HEK293 (cell line): ENCODE data around the gene NFIC.

ENCODE experiments used
- CTCF ChIA-PET: fragments of 350-600 bp; formaldehyde crosslinking; extraction: SDS; loops from one replicate; lab custom pipeline; 2021; ENCODE audit warnings: antibody characterized with exemption; lab: Yijun Ruan, JAX
- POLR2A ChIA-PET: fragments of 300-600 bp; formaldehyde crosslinking; extraction: SDS; loops from one replicate; lab custom pipeline; 2020; ENCODE audit warnings: antibody characterized with exemption, inconsistent platforms; lab: Yijun Ruan, JAX
- H3K27ac ChIP-seq: fragments of 200-500 bp; sonication (Bioruptor generic); 2 replicates; pipeline ENCODE4 v1.5.1; 2014; ENCODE audit warnings: low read depth, low read length, control low read depth, inconsistent platforms; ENCODE audit errors: extremely low read depth
- H3K36me3 ChIP-seq, 2 experiments: fragments of 200-500 bp in 1 of 2; sonication (Bioruptor generic) in 1 of 2; 1 replicate in 1 of 2; 2 replicates in 1 of 2; pipeline ENCODE4 v1.5.1; 2014 to 2017; ENCODE audit warnings: inconsistent platforms in 2 of 2, low read length in 2 of 2; ENCODE audit not compliant: control insufficient read depth in 2 of 2, insufficient read depth in 1 of 2
- H3K4me1 ChIP-seq: fragments of 200-500 bp; sonication (Bioruptor generic); 2 replicates; pipeline ENCODE4 v1.5.1; 2014; ENCODE audit warnings: mild to moderate bottlenecking, low read length, inconsistent platforms; ENCODE audit not compliant: control insufficient read depth, insufficient read depth
- H3K4me3 ChIP-seq: 2 replicates; pipeline ENCODE4 v1.5.1; 2011; ENCODE audit warnings: low read depth, mild to moderate bottlenecking, control low read depth, low read length, moderate library complexity
- H3K9me3 ChIP-seq: fragments of 200-500 bp; sonication (Bioruptor generic); 2 replicates; pipeline ENCODE4 v1.5.1; 2014; ENCODE audit warnings: low read depth, low read length, inconsistent platforms; ENCODE audit not compliant: control insufficient read depth, insufficient read depth
- GLIS2 ChIP-seq: fragments of 450-650 bp; formaldehyde crosslinking; IDR thresholded peaks from 2 replicates; pipeline ENCODE4 v1.5.1; 2016; ENCODE audit warnings: missing biosample characterization, missing genetic modification characterization
- ZNF10 ChIP-seq: fragments of 450-650 bp; formaldehyde crosslinking; IDR thresholded peaks from 2 replicates; pipeline ENCODE4 v1.5.1; 2017; ENCODE audit warnings: missing biosample characterization, missing genetic modification characterization
- ZNF174 ChIP-seq: fragments of 450-650 bp; formaldehyde crosslinking; IDR thresholded peaks from 2 replicates; pipeline ENCODE4 v1.5.0; 2017; ENCODE audit warnings: missing biosample characterization, mild to moderate bottlenecking, missing genetic modification characterization
- ZNF292 ChIP-seq: fragments of 450-650 bp; formaldehyde crosslinking; IDR thresholded peaks from 2 replicates; pipeline ENCODE4 v1.5.1; 2016; ENCODE audit warnings: low read depth, missing biosample characterization, missing genetic modification characterization, borderline replicate concordance
- ZNF600 ChIP-seq: fragments of 450-650 bp; formaldehyde crosslinking; IDR thresholded peaks from 2 replicates; pipeline ENCODE4 v1.5.1; 2016; ENCODE audit warnings: missing biosample characterization, missing genetic modification characterization
- ZNF626 ChIP-seq: fragments of 450-650 bp; sonication (Bioruptor Pico); formaldehyde crosslinking; IDR thresholded peaks from 2 replicates; pipeline ENCODE4 v1.5.1; 2018; ENCODE audit warnings: missing biosample characterization, missing genetic modification characterization, inconsistent platforms
- ZNF664 ChIP-seq: fragments of 450-650 bp; formaldehyde crosslinking; IDR thresholded peaks from 2 replicates; pipeline ENCODE4 v1.5.1; 2016; ENCODE audit warnings: missing biosample characterization, missing genetic modification characterization
- ZNF777 ChIP-seq: fragments of 450-650 bp; formaldehyde crosslinking; IDR thresholded peaks from 2 replicates; pipeline ENCODE4 v1.5.1; 2017; ENCODE audit warnings: missing biosample characterization, missing genetic modification characterization, borderline replicate concordance
- ZNF792 ChIP-seq: fragments of 450-650 bp; formaldehyde crosslinking; IDR thresholded peaks from 2 replicates; pipeline ENCODE4 v1.5.1; 2016; ENCODE audit warnings: missing biosample characterization, missing genetic modification characterization
- ZSCAN23 ChIP-seq: fragments of 450-650 bp; formaldehyde crosslinking; IDR thresholded peaks from 2 replicates; pipeline ENCODE4 v1.5.1; 2016; ENCODE audit warnings: missing biosample characterization, missing genetic modification characterization
- ZSCAN30 ChIP-seq: fragments of 450-650 bp; IDR thresholded peaks from 2 replicates; pipeline ENCODE4 v1.5.1; 2018; ENCODE audit warnings: missing biosample characterization, mild to moderate bottlenecking, missing genetic modification characterization, moderate library complexity
- ZXDB ChIP-seq: fragments of 450-650 bp; formaldehyde crosslinking; IDR thresholded peaks from 2 replicates; pipeline ENCODE4 v1.5.1; 2016; ENCODE audit warnings: missing biosample characterization, missing genetic modification characterization
- TF ChIP-seq, protein P1 (sequence below): fragments of 450-650 bp; formaldehyde crosslinking; IDR thresholded peaks from 2 replicates; pipeline ENCODE4 v1.5.1; 2016; ENCODE audit warnings: missing biosample characterization, missing genetic modification characterization
- TF ChIP-seq, protein P2 (sequence below): fragments of 450-650 bp; formaldehyde crosslinking; IDR thresholded peaks from 2 replicates; pipeline ENCODE4 v1.5.1; 2016; ENCODE audit warnings: missing biosample characterization, missing genetic modification characterization, borderline replicate concordance
- TF ChIP-seq, protein P3 (sequence below): IDR thresholded peaks from 2 replicates; pipeline ENCODE4 v1.6.1; 2011; ENCODE audit warnings: mild to moderate bottlenecking, low read depth, low read length, borderline replicate concordance

The NFIC gene

DNA sequence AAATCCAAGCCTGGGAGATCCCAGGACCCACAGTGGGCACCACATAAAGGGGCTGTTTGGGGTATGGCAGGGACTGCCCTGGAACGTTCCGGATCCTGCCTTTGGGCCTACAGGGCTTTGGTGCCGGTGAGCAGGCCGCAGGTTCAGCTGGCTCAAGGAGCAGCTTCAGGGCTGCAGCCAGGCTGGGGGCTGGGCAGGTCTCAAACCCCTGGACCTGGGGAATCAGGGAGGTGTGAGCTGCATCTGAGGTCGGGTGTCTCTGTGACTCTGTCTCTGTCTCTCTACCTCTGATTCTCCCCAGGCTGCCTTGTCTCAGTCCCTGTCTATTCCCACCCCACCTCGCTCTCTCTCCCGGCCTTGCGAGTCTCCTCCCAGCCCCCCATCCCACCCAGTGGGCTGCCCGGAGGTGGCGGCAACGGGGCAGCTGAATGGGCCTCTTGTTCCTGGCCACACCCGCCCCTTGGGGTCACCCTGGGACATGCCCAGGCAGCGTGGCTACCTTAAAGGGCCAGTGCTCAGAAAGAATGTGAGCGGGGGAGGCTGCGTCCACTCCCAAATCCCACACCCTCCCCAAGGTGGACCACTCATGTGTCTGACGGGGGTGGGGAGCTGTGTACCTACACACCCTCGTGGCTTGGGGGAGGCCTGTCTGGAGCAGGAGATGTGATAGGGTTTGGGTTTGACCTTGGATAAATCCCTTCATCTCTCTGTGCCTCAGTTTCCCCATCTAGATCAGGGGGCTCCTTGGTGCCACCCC lies 31.1 kb downstream of the NFIC start (continued):
- TF ChIP-seq ZNF292 (tag by site-specific recombination) = no peak
- TF ChIP-seq, protein P1, sequence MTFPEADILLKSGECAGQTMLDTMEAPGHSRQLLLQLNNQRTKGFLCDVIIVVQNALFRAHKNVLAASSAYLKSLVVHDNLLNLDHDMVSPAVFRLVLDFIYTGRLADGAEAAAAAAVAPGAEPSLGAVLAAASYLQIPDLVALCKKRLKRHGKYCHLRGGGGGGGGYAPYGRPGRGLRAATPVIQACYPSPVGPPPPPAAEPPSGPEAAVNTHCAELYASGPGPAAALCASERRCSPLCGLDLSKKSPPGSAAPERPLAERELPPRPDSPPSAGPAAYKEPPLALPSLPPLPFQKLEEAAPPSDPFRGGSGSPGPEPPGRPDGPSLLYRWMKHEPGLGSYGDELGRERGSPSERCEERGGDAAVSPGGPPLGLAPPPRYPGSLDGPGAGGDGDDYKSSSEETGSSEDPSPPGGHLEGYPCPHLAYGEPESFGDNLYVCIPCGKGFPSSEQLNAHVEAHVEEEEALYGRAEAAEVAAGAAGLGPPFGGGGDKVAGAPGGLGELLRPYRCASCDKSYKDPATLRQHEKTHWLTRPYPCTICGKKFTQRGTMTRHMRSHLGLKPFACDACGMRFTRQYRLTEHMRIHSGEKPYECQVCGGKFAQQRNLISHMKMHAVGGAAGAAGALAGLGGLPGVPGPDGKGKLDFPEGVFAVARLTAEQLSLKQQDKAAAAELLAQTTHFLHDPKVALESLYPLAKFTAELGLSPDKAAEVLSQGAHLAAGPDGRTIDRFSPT (tag by site-specific recombination) = 0 out of 2 replicates have a peak, but pooled peaks have one; percentile 31
- TF ChIP-seq ZNF600 (tag by site-specific recombination) = peak; percentile 79
- no peak for TF ChIP-seq ZSCAN23 (tag by site-specific recombination)
- no peak for TF ChIP-seq ZNF664 (tag by site-specific recombination)
- TF ChIP-seq, all 188 proteins: peak for 3

DNA sequence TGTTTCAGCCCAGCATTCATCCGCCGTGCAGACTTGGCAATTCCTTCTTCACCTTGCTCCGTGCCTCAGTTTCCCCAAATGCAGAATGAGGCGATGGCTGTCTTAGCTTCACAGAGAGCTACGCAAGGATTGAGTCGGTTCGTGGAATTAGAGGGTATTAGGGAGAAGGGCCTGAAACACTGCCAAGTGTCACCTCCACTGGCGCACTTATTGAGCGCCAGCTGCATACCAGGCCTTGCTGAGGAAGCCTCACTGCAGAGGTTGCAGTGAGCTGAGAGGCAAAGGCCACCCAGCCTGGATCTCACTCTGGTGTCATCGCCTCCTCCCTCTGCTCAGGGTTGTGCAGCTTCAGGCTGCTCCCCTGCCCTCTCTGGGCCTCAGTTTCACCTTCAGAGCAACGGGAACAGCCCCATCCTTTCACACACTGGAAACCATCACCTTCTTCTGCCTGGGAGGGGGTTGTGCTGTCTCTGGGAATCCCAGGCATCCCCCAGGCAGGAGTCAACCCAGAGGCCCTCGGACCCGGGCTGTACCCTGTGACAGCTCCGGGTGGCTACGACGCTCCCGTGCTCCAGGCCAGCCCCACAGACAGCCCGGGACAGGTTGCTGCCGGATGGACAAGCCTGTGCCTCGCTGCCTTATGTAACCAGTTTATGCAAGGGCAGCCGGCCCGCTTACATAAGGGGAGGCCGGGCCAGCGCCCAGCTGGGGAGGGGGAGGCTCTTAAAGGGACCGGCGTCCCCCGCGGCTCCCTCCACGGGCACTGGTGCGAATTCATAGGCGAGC lies 31.9 kb downstream of the NFIC start:
- ChIA-PET POLR2A (no interaction called here), CTCF (interaction anchor here (0.5 to 0.6 kb wide), 3 partner anchors 28 to 73 kb away, joined by 3 to 5 read pairs (median 4); no protein-coding TSS in a partner anchor)
- H3K4me1 ChIP-seq = no peaks in the 10 kb centered on the region
- H3K9me3 ChIP-seq = no peaks in the 10 kb centered on the region
- peaks cover 0 to 9% of the 10 kb centered on the region in 2 experiments; a peak in 1 of 3 replicates for H3K36me3 ChIP-seq
- no peak overlapping the region for H3K4me3 ChIP-seq
- H3K27ac ChIP-seq = no peak overlapping the region
- TF ChIP-seq ZNF174 (tag by site-specific recombination) = no peak
- no peak for TF ChIP-seq ZXDB (tag by site-specific recombination)
- no peak for TF ChIP-seq GLIS2
- TF ChIP-seq ZNF777 (tag by site-specific recombination) = no peak
- no peak for TF ChIP-seq ZNF626
- TF ChIP-seq, protein P2, sequence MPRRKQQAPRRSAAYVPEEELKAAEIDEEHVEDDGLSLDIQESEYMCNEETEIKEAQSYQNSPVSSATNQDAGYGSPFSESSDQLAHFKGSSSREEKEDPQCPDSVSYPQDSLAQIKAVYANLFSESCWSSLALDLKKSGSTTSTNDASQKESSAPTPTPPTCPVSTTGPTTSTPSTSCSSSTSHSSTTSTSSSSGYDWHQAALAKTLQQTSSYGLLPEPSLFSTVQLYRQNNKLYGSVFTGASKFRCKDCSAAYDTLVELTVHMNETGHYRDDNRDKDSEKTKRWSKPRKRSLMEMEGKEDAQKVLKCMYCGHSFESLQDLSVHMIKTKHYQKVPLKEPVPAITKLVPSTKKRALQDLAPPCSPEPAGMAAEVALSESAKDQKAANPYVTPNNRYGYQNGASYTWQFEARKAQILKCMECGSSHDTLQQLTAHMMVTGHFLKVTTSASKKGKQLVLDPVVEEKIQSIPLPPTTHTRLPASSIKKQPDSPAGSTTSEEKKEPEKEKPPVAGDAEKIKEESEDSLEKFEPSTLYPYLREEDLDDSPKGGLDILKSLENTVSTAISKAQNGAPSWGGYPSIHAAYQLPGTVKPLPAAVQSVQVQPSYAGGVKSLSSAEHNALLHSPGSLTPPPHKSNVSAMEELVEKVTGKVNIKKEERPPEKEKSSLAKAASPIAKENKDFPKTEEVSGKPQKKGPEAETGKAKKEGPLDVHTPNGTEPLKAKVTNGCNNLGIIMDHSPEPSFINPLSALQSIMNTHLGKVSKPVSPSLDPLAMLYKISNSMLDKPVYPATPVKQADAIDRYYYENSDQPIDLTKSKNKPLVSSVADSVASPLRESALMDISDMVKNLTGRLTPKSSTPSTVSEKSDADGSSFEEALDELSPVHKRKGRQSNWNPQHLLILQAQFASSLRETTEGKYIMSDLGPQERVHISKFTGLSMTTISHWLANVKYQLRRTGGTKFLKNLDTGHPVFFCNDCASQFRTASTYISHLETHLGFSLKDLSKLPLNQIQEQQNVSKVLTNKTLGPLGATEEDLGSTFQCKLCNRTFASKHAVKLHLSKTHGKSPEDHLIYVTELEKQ (tag by site-specific recombination) = no peak
- TF ChIP-seq ZNF792 (tag by site-specific recombination) = peak; percentile 99
- 0 out of 2 replicates have a peak, but pooled peaks have one; percentile 7 for TF ChIP-seq ZNF10
- TF ChIP-seq ZSCAN30 = no peak
- TF ChIP-seq, protein P3, sequence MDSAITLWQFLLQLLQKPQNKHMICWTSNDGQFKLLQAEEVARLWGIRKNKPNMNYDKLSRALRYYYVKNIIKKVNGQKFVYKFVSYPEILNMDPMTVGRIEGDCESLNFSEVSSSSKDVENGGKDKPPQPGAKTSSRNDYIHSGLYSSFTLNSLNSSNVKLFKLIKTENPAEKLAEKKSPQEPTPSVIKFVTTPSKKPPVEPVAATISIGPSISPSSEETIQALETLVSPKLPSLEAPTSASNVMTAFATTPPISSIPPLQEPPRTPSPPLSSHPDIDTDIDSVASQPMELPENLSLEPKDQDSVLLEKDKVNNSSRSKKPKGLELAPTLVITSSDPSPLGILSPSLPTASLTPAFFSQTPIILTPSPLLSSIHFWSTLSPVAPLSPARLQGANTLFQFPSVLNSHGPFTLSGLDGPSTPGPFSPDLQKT = no peak
